H9 (cell line): ENCODE measurements around the gene NAPB. TPM values are rescaled to one million over a fixed set of nuclear protein-coding genes. Genes with fewer than 3 reads are reported as not detected.

Experiments
- DNase-seq: peaks from one replicate; pipeline ENCODE4 v3.0.0-alpha.2; 2017
- H2AFZ ChIP-seq: one replicate; pipeline ENCODE4 v1.6.1; 2013; ENCODE audit warnings: mild to moderate bottlenecking, low read length, control low read depth, moderate library complexity
- H2AK5ac ChIP-seq: 2 replicates; pipeline ENCODE4 v1.6.1; 2013; ENCODE audit warnings: low read length, control low read depth, mixed read lengths; ENCODE audit not compliant: insufficient read length
- H2BK120ac ChIP-seq: one replicate; pipeline ENCODE4 v1.6.1; 2013; ENCODE audit warnings: low read depth, mild to moderate bottlenecking, low read length, control low read depth, inconsistent platforms; ENCODE audit not compliant: poor library complexity, severe bottlenecking
- H2BK12ac ChIP-seq: 2 replicates; pipeline ENCODE4 v1.6.1; 2013; ENCODE audit warnings: low read length, control low read depth, mixed read lengths, low read depth; ENCODE audit not compliant: insufficient read length
- H2BK15ac ChIP-seq: 2 replicates; pipeline ENCODE4 v1.6.1; 2013; ENCODE audit warnings: low read depth, low read length, control low read depth
- H2BK20ac ChIP-seq: one replicate; pipeline ENCODE4 v1.6.1; 2013; ENCODE audit warnings: low read depth, mild to moderate bottlenecking, low read length, control low read depth, inconsistent platforms; ENCODE audit not compliant: poor library complexity, severe bottlenecking
- H2BK5ac ChIP-seq: 2 replicates; pipeline ENCODE4 v1.6.1; 2013; ENCODE audit warnings: low read length, control low read depth, mixed read lengths; ENCODE audit not compliant: insufficient read length
- H3K14ac ChIP-seq: 2 replicates; pipeline ENCODE4 v1.6.1; 2013; ENCODE audit warnings: low read length, control low read depth; ENCODE audit not compliant: insufficient read depth
- H3K18ac ChIP-seq: 2 replicates; pipeline ENCODE4 v1.6.1; 2013; ENCODE audit warnings: low read depth, mild to moderate bottlenecking, mixed read lengths, low read length, control low read depth; ENCODE audit not compliant: insufficient read length
- H3K23ac ChIP-seq: 2 replicates; pipeline ENCODE4 v1.6.1; 2013; ENCODE audit warnings: low read length, control low read depth, mixed read lengths, low read depth; ENCODE audit not compliant: insufficient read length
- H3K23me2 ChIP-seq: 2 replicates; pipeline ENCODE4 v1.6.1; 2013; ENCODE audit warnings: low read depth, mild to moderate bottlenecking, mixed read lengths, low read length, control low read depth; ENCODE audit not compliant: insufficient read length, poor library complexity, severe bottlenecking
- H3K27ac ChIP-seq: 2 replicates; pipeline ENCODE4 v1.5.1; 2013; ENCODE audit warnings: low read length, control low read depth, mixed read lengths, low read depth; ENCODE audit not compliant: insufficient read length
- H3K27me3 ChIP-seq: 2 replicates; pipeline ENCODE4 v1.6.1; 2013; ENCODE audit warnings: low read length, control low read depth, inconsistent platforms; ENCODE audit not compliant: insufficient read depth
- H3K4ac ChIP-seq: 2 replicates; pipeline ENCODE4 v1.6.1; 2013; ENCODE audit warnings: low read depth, mild to moderate bottlenecking, control low read depth, inconsistent platforms, low read length, moderate library complexity
- H3K4me1 ChIP-seq: 2 replicates; pipeline ENCODE4 v1.6.1; 2013; ENCODE audit warnings: low read length, control low read depth, inconsistent platforms; ENCODE audit not compliant: insufficient read depth
- H3K4me2 ChIP-seq: 2 replicates; pipeline ENCODE4 v1.6.1; 2013; ENCODE audit warnings: low read length, control low read depth, mixed read lengths; ENCODE audit not compliant: insufficient read length, insufficient read depth
- H3K56ac ChIP-seq: 2 replicates; pipeline ENCODE4 v1.6.1; 2013; ENCODE audit warnings: low read depth, mild to moderate bottlenecking, mixed read lengths, low read length, control low read depth; ENCODE audit not compliant: insufficient read length
- H3K79me1 ChIP-seq: 2 replicates; pipeline ENCODE4 v1.6.1; 2013; ENCODE audit warnings: low read depth, mild to moderate bottlenecking, moderate library complexity, low read length, control low read depth, inconsistent platforms; ENCODE audit not compliant: insufficient read depth, poor library complexity, severe bottlenecking
- H3K79me2 ChIP-seq: 2 replicates; pipeline ENCODE4 v1.6.1; 2013; ENCODE audit warnings: low read length, control low read depth, inconsistent platforms; ENCODE audit not compliant: insufficient read depth
- H3K9ac ChIP-seq: 2 replicates; pipeline ENCODE4 v1.6.1; 2013; ENCODE audit warnings: low read length, control low read depth, mixed read lengths; ENCODE audit not compliant: insufficient read length; ENCODE audit errors: extremely low read depth
- H3K9me3 ChIP-seq: one replicate; pipeline ENCODE4 v1.6.1; 2013; ENCODE audit warnings: low read depth, low read length, inconsistent platforms; ENCODE audit not compliant: control insufficient read depth
- H3T11ph ChIP-seq: one replicate; pipeline ENCODE4 v1.6.1; 2013; ENCODE audit warnings: mild to moderate bottlenecking, low read length, control low read depth, inconsistent platforms
- H4K20me1 ChIP-seq: one replicate; pipeline ENCODE4 v1.6.1; 2013; ENCODE audit not compliant: control insufficient read depth, insufficient read length, insufficient read depth
- H4K5ac ChIP-seq: 2 replicates; pipeline ENCODE4 v1.6.1; 2013; ENCODE audit warnings: low read depth, mild to moderate bottlenecking, mixed read lengths, low read length, control low read depth; ENCODE audit not compliant: insufficient read length
- H4K8ac ChIP-seq: replicated peaks from 2 replicates; pipeline ENCODE4 v1.6.1; 2013; ENCODE audit warnings: low read length, control low read depth, mixed read lengths, low read depth; ENCODE audit not compliant: insufficient read length
- H4K91ac ChIP-seq: 2 replicates; pipeline ENCODE4 v1.6.1; 2013; ENCODE audit warnings: low read depth, mild to moderate bottlenecking, moderate library complexity, mixed read lengths, low read length, control low read depth; ENCODE audit not compliant: insufficient read length
- H3K27ac Mint-ChIP-seq, 3 experiments: 2 replicates in 2 of 3; 3 replicates in 1 of 3; pipeline ENCODE4 v1.8.0; 2020 to 2021; ENCODE audit warnings: mixed read lengths in 3 of 3, mild to moderate bottlenecking in 1 of 3, moderate library complexity in 1 of 3
- H3K27me3 Mint-ChIP-seq: 2 replicates; pipeline ENCODE4 v1.8.0; 2021; ENCODE audit warnings: low read depth, mild to moderate bottlenecking, moderate library complexity, mixed read lengths
- H3K36me3 Mint-ChIP-seq, 3 experiments: 2 replicates in 2 of 3; 3 replicates in 1 of 3; pipeline ENCODE4 v1.8.0; 2020 to 2021; ENCODE audit warnings: low read depth in 3 of 3, mixed read lengths in 3 of 3; ENCODE audit not compliant: insufficient read depth in 1 of 3
- H3K4me1 Mint-ChIP-seq, 2 experiments: 2 replicates each; pipeline ENCODE4 v1.8.0; 2020; ENCODE audit warnings: mixed read lengths in 2 of 2
- H3K4me3 Mint-ChIP-seq, 2 experiments: 2 replicates in 1 of 2; 3 replicates in 1 of 2; pipeline ENCODE4 v1.8.0; 2020 to 2021; ENCODE audit warnings: mild to moderate bottlenecking in 2 of 2, mixed read lengths in 2 of 2, moderate library complexity in 1 of 2
- H3K9me3 Mint-ChIP-seq, 2 experiments: 2 replicates in 1 of 2; 3 replicates in 1 of 2; pipeline ENCODE4 v1.8.0; 2020; ENCODE audit warnings: mild to moderate bottlenecking in 2 of 2, mixed read lengths in 2 of 2, moderate library complexity in 1 of 2
- WGBS: extraction: QIAGEN DNeasy Blood & Tissue Kit; methylation state at CpG from one replicate; pipeline ENCODE4 v1.1.7; 2013; ENCODE audit warnings: missing lambda C conversion rate, low lambda C conversion rate, mixed read lengths; ENCODE audit not compliant: insufficient read length; ENCODE audit errors: extremely low coverage; 5-methylcytosine and 5-hydroxymethylcytosine counted together
- total RNA-seq: library from RNA; stranded (reverse); gene quantifications from 2 replicates; pipeline ENCODE4 v1.2.1, GENCODE V29; 2021
- TF ChIP-seq, protein P1 (sequence below): fragments of 200-600 bp; sonication (generic); conservative IDR thresholded peaks from 3 replicates; pipeline ENCODE4 v1.8.0; 2021; ENCODE audit warnings: antibody characterized with exemption, mild to moderate bottlenecking

Gene NAPB
- total RNA-seq, 1 experiment from 2014 or later: 10.4 TPM

GRCh38 chr20:23408957-23409356 lies 12.3 kb downstream of the NAPB start:
- Histone ChIP-seq H3K4me2 (no peak overlapping the region), H3K14ac (no peak overlapping the region), H2BK20ac (no peak overlapping the region), H3K79me2 (peaks cover 15% of the 10 kb centered on the region; the same call in 1 of the 2 replicates), H3K23me2 (no peaks in the 10 kb centered on the region), H3K23ac (no peak overlapping the region), H3K27ac (no peak overlapping the region), H2AFZ (no peak overlapping the region), H4K5ac (no peak overlapping the region), H4K8ac (no peak overlapping the region), H4K91ac (no peak overlapping the region), H2BK15ac (no peak overlapping the region), H3K27me3 (no peaks in the 10 kb centered on the region), H2AK5ac (no peak overlapping the region), H2BK12ac (no peak overlapping the region), H3T11ph (no peak overlapping the region), H3K79me1 (peaks cover 5% of the 10 kb centered on the region), H2BK120ac (no peak overlapping the region), H3K4me1 (no peaks in the 10 kb centered on the region; the same call in 1 of the 2 replicates), H3K9me3 (no peaks in the 10 kb centered on the region), H3K56ac (no peak overlapping the region), H3K4ac (no peak overlapping the region), H3K9ac (no peak overlapping the region), H3K18ac (no peak overlapping the region), H2BK5ac (no peak overlapping the region), H4K20me1 (no peaks in the 10 kb centered on the region)
- WGBS: no CpG with 5 or more reads among the region's 2 CpGs
- Mint-ChIP-seq H3K4me1 (peaks cover 6 to 20% of the 10 kb centered on the region in 2 experiments), H3K4me3 (no peak overlapping the region), H3K36me3 (no peaks in the 10 kb centered on the region; a peak in 1 of 7 replicates), H3K27ac (no peak overlapping the region), H3K27me3 (no peaks in the 10 kb centered on the region), H3K9me3 (no peaks in the 10 kb centered on the region)
- TF ChIP-seq, protein P1, sequence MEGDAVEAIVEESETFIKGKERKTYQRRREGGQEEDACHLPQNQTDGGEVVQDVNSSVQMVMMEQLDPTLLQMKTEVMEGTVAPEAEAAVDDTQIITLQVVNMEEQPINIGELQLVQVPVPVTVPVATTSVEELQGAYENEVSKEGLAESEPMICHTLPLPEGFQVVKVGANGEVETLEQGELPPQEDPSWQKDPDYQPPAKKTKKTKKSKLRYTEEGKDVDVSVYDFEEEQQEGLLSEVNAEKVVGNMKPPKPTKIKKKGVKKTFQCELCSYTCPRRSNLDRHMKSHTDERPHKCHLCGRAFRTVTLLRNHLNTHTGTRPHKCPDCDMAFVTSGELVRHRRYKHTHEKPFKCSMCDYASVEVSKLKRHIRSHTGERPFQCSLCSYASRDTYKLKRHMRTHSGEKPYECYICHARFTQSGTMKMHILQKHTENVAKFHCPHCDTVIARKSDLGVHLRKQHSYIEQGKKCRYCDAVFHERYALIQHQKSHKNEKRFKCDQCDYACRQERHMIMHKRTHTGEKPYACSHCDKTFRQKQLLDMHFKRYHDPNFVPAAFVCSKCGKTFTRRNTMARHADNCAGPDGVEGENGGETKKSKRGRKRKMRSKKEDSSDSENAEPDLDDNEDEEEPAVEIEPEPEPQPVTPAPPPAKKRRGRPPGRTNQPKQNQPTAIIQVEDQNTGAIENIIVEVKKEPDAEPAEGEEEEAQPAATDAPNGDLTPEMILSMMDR: no peak
- no peak for DNase-seq
